OCI-LY7 (cell line): ENCODE measurements around the gene SYNDIG1L. TPM values are rescaled to one million over a fixed set of nuclear protein-coding genes. Genes with fewer than 3 reads are reported as not detected.
"Not testable (repeated sequence)": the region's sequence is repeated elsewhere in the genome, so short reads cannot be mapped to it uniquely, and the experiment has no call there.

ENCODE experiments used
- BruUV-seq: library from RNA; stranded (reverse); fragments of 400-500 nt; replicated peaks from 2 replicates; lab custom pipeline; 2021; lab: Mats Ljungman, UMichigan
- CTCF ChIA-PET: fragments of 300-600 bp; sonication (Branson Sonifier 250); formaldehyde crosslinking; loops from one replicate; lab custom pipeline; 2022; ENCODE audit warnings: antibody characterized with exemption; ENCODE audit not compliant: unreplicated experiment; lab: Charles Lee
- POLR2A ChIA-PET: fragments of 300-600 bp; sonication (Branson Sonifier 250); formaldehyde crosslinking; loops from one replicate; lab custom pipeline; 2022; ENCODE audit warnings: antibody characterized with exemption; lab: Charles Lee
- DNase-seq: peaks from one replicate; pipeline ENCODE4 v3.0.0-alpha.2; 2015; ENCODE audit warnings: low spot score
- H2AFZ ChIP-seq: fragments of 200-600 bp; sonication (generic), shearing (Covaris generic); 2 replicates; pipeline ENCODE4 v1.6.1; 2014; ENCODE audit warnings: mild to moderate bottlenecking, antibody characterized with exemption, low read length, moderate library complexity
- H3K27ac ChIP-seq: fragments of 200-600 bp; sonication (generic); 2 replicates; pipeline ENCODE4 v1.5.1; 2014; ENCODE audit warnings: mixed run types, low read depth, mild to moderate bottlenecking, moderate library complexity, low read length, inconsistent platforms; ENCODE audit not compliant: poor library complexity, severe bottlenecking
- H3K36me3 ChIP-seq: fragments of 200-600 bp; sonication (generic); 2 replicates; pipeline ENCODE4 v1.6.1; 2014; ENCODE audit warnings: mild to moderate bottlenecking, antibody characterized with exemption, low read length, moderate library complexity, mixed read lengths; ENCODE audit not compliant: insufficient read depth
- H3K4me1 ChIP-seq: fragments of 200-600 bp; sonication (generic); 2 replicates; pipeline ENCODE4 v1.5.1; 2014; ENCODE audit warnings: mild to moderate bottlenecking, low read length; ENCODE audit not compliant: insufficient read depth, poor library complexity, severe bottlenecking
- H3K4me2 ChIP-seq: fragments of 200-600 bp; sonication (generic); 2 replicates; pipeline ENCODE4 v1.6.1; 2014; ENCODE audit warnings: mild to moderate bottlenecking, low read length
- H3K4me3 ChIP-seq: fragments of 200-600 bp; sonication (generic); 2 replicates; pipeline ENCODE4 v1.5.1; 2014; ENCODE audit warnings: mild to moderate bottlenecking, low read depth, low read length; ENCODE audit not compliant: poor library complexity, severe bottlenecking
- H3K79me2 ChIP-seq: fragments of 200-600 bp; sonication (generic); 2 replicates; pipeline ENCODE4 v1.6.1; 2016; ENCODE audit warnings: low read depth, mild to moderate bottlenecking, low read length, moderate library complexity, mixed read lengths; ENCODE audit not compliant: insufficient read depth
- H3K9me2 ChIP-seq: fragments of 200-600 bp; sonication (generic); 2 replicates; pipeline ENCODE4 v1.6.1; 2016; ENCODE audit warnings: mild to moderate bottlenecking, low read length, mixed read lengths; ENCODE audit not compliant: insufficient read depth
- H3K9me3 ChIP-seq: fragments of 200-600 bp; sonication (generic); 2 replicates; pipeline ENCODE4 v1.6.1; 2014; ENCODE audit warnings: mild to moderate bottlenecking, mixed run types, low read length, mixed read lengths
- H4K20me1 ChIP-seq: fragments of 200-600 bp; sonication (generic); 2 replicates; pipeline ENCODE4 v1.6.1; 2014; ENCODE audit warnings: mild to moderate bottlenecking, antibody characterized with exemption, low read length, moderate library complexity, mixed read lengths; ENCODE audit not compliant: insufficient read depth
- CTCF ChIP-seq: fragments of 200-600 bp; sonication (generic); conservative IDR thresholded peaks from 2 replicates; pipeline ENCODE4 v1.5.1; 2014; ENCODE audit warnings: mild to moderate bottlenecking, antibody characterized with exemption, low read length, moderate library complexity, mixed read lengths
- EZH2phosphoT487 ChIP-seq: fragments of 200-600 bp; sonication (generic); IDR thresholded peaks from 2 replicates; pipeline ENCODE4 v1.6.1; 2018; ENCODE audit warnings: low read depth, borderline replicate concordance, mild to moderate bottlenecking, mixed run types, antibody characterized with exemption, low read length, moderate library complexity, mixed read lengths
- intact Hi-C: fragments of 100-400 bp; cut with micrococcal nuclease; formaldehyde crosslinking; loops from one replicate; pipeline ENCODE4 v1.10.0; 2022; ENCODE audit not compliant: unreplicated experiment
- total RNA-seq, 2 experiments: library from RNA; depleted of rRNA in 1 of 2; stranded (reverse); fragments of >200 nt in 1 of 2; shearing (Covaris generic) in 1 of 2; gene quantifications; 2 replicates each; pipeline ENCODE4 v1.2.3, GENCODE V29; 2014 to 2022

The SYNDIG1L gene
- total RNA-seq, 2 experiments from 2014 or later: not detected

- no peak overlapping the region for H3K27ac ChIP-seq
- intact Hi-C loops: no loop called here
- H2AFZ ChIP-seq: no peak overlapping the region
- H3K79me2 ChIP-seq: no peaks in the 10 kb centered on the region
- DNase-seq: no peak
- ChIA-PET CTCF (no interaction called here), POLR2A (interaction anchor here (0.9 kb wide), 1 partner anchor 45 kb away, joined by 3 read pairs; no protein-coding TSS in a partner anchor)
- no peaks in the 10 kb centered on the region for H3K36me3 ChIP-seq
- H3K4me2 ChIP-seq: no peak overlapping the region
- H3K4me1 ChIP-seq: no peaks in the 10 kb centered on the region
- H4K20me1 ChIP-seq: no peaks in the 10 kb centered on the region
- H3K9me3 ChIP-seq: no peaks in the 10 kb centered on the region
- no peaks in the 10 kb centered on the region for H3K9me2 ChIP-seq
- no peak overlapping the region for H3K4me3 ChIP-seq
- TF ChIP-seq EZH2phosphoT487 (no peak), CTCF (no peak)
- BruUV-seq: no TSS peak
Observed at GRCh38 chr14:74389980-74390379, 36.0 kb downstream of the SYNDIG1L start.

GRCh38 chr14:74382231-74382630, 43.8 kb downstream of the SYNDIG1L start:
- H2AFZ ChIP-seq: no peak overlapping the region
- CTCF ChIA-PET: interaction anchor here (0.6 kb wide), 1 partner anchor 41 kb away, joined by 3 read pairs; no protein-coding TSS in a partner anchor
- H4K20me1 ChIP-seq: no peaks in the 10 kb centered on the region
- intact Hi-C loops: no loop called here
- no peak for DNase-seq
- H3K4me3 ChIP-seq: no peak overlapping the region
- no TSS peak for BruUV-seq
- H3K4me1 ChIP-seq: no peaks in the 10 kb centered on the region
- TF ChIP-seq EZH2phosphoT487 (no peak), CTCF (no peak)
- H3K4me2 ChIP-seq: no peak overlapping the region
- H3K27ac ChIP-seq: no peak overlapping the region
- H3K79me2 ChIP-seq: no peaks in the 10 kb centered on the region
- H3K9me2 ChIP-seq: no peaks in the 10 kb centered on the region
- POLR2A ChIA-PET: interaction anchor here (0.6 kb wide), 1 partner anchor 209 kb away, joined by 5 read pairs; no protein-coding TSS in a partner anchor
- H3K9me3 ChIP-seq: no peaks in the 10 kb centered on the region
- no peaks in the 10 kb centered on the region for H3K36me3 ChIP-seq

- H3K4me2 ChIP-seq, H4K20me1 ChIP-seq, H3K9me2 ChIP-seq, BruUV-seq, intact Hi-C loops, H3K27ac ChIP-seq, H2AFZ ChIP-seq, H3K4me1 ChIP-seq, CTCF ChIA-PET, H3K9me3 ChIP-seq, DNase-seq, H3K79me2 ChIP-seq, H3K4me3 ChIP-seq, H3K36me3 ChIP-seq: not testable (repeated sequence)
- POLR2A ChIA-PET: interaction anchor here (0.7 kb wide), 1 partner anchor 17 kb away, joined by 4 read pairs; no protein-coding TSS in a partner anchor
Observed at GRCh38 chr14:74381571-74381970, 44.4 kb downstream of the SYNDIG1L start.
